ENCODE measurements around the gene ANGPTL2.

ANGPTL2 gene

DNA sequence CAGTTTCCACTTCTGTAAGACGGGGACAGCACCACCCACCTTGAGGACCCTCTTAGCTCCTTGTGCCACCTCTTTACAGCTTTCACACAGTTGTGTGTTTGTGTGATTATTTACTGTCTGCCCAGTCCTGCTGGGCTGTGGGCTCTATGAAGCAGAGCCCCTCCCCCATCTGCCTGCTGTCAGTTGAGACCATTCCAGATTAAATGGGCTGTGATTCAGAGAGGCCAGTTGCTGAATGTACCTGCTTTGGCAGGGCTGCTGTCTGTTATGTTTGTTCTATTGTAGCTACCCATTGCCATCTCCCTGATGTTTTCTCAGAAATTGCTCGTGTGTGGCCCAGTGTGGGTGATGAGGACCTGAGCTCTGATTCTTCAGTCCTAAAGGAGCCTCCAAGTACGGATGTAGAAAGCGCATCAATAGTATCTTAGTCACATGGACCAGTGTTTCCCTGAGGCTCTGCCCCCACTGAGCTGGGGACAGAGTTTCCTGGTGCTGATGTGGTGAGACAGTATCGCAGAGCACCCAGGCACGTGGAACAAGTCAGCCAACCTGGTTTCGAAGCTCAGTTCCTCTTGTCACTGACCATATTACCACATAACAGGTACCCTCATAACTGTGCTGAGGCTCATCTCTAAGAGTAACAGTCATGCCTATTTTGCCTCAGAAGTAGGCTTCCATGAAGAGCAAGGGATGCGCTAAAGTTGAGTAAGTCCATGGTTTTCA, 3.7 kb downstream of the ANGPTL2 start:
- FAIRE-seq, result no peak

DNA sequence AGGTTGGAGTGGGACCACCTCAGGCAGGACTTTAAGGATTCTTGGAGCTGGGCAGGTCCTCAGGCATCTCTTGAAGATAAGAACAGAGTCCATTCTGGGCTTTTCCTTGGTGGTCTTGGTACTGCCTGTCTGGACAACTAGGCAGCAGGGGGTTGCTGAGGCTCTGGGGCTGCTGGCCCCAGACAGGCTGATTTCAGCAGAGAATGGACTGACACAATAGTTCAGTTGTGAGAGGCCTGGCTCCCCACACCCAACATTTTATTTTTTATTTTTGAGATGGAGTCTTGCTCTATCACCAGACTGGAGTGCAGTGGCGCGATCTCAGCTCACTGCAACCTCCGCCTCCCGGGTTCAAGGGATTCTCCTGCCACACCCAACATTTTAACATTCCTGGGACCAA, 4.6 kb downstream of the ANGPTL2 start:
- FAIRE-seq (no peak), DNase-seq (ENCODE audit: low spot score) (no peak)

More for the DNA sequence above, 3.7 kb downstream of the ANGPTL2 start:
- no peak for DNase-seq (ENCODE audit: low spot score)

DNA sequence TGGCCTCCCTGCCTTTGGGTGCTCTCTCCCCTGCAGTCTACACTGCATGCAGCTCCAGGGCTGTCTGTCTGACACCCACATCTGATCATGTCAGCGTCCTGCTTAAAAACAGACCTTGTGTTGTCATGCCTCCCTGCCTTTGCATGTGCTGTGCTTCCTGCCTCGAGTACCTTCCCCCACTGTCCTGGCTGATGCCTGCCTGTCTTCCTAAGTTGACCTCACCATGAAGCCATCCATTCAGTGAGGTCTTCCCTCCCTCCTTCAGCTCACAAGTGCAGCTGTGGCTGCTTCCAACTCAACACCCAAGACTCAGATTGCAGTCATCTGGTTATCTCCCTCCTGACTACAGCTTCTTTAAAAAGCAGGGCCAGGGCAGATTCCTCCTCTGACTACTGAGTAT, 5.5 kb downstream of the ANGPTL2 start:
- FAIRE-seq (no peak), DNase-seq (ENCODE audit: low spot score) (peak; percentile 24)

DNA sequence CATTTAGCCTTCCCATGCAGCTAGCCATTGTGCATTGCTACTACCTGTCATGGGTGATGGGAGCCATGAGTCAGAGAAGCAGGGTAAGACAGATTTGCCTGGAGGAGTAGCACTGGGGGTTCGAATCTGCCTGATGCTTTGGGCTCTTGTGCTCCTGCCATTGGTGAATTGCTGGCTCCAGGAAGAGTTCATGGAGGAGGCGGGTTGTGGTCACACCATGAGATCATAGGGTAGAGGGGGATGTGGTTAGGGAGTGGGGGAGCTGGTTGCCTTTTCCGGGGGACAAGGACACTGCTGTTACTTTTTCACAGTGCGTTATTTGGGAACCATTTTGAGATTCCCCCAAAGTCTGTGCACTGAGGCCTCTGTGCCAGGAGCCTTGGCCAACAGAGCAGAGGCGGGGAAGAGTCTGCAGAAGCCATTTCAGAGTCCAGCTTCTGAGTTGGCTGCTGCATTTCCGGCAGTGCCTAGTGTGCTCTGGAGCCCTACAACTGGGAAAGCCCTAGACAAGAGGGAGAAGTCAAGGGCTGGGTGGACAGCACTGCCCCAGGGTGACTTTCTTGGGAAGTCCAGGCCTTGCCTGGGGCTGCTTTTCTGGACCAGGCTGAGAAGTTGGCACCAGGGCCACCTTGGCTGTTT, 6.2 kb downstream of the ANGPTL2 start:
- DNase-seq (ENCODE audit: low spot score) (no peak), FAIRE-seq (no peak)

DNA sequence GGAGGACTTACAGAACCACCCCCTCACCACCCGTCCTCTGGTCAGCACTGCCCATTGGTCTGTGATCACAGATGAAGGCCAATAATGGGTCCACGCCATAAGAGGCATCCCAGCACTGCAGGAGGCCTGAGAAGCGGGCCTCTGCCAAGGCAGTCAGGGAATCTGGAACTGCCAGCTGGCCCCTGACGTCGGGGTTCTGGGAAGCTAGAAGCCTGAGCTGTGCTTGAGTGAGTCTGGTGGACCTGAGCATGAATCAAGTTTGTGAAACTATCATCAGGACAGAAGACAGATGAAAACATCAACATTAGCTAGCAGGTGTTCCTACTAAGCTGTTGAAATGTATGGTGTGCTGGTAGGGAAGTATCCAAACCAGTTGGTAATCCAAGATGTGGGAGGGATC, 7.8 kb downstream of the ANGPTL2 start:
- FAIRE-seq (no peak), DNase-seq (ENCODE audit: low spot score) (no peak)

DNA sequence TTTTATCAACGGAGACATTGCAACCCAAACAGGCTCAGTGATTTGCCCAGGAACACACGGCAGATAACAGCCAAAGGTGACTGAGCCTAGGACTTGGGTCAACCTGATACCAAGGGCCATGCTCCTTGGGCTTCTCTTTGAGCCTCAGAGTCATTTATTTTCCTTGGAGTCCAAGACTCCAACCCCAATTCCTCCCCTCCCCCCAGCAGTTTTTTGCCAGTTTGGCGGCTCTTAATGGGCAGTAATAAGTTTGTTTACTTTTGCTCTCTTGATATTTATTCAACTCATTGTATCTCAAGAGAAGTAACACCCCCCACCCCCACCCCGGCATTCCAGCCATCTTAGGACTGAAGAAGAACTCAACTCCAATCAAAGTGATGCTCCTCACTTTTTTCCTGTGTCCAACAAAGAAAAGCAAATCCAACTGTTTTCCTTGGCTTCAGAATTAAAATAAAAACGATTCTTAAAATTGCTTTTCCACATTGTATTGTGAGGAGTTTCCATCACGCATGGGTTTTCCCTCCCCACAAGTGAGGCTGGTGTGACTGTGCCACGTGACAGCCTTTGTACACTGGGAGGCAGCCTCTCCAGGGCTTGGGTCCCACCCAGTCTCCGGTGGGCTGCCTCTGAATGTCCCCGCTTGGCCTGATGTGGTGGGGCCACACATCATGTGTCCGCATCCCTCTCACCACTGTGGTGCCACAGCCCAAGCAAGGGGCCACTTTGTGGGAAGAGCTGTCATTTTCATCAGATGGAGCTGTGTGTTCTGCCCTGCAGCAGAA, 9.1 kb downstream of the ANGPTL2 start:
- no peak for DNase-seq (ENCODE audit: low spot score)
- no peak for FAIRE-seq

DNA sequence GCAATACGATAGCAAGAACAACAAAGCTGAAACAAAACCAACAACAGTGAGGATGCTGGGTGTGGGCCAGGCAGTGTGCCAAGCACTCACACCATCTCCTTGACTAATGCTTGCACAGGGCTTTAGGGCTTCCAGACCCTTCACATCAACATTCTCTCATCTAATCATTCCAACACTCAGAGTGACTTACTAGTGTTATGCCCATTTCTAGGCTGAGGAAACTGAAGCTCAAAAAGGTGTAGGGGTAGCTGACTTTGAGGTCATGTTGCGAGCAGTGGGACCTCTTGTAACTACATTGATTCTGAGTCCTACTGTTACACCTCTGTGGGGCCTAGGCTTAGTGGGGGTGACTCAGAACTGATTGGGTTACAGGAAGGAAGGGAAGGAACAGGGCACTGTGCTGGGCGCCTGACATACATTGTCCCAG, 9.7 kb downstream of the ANGPTL2 start:
- DNase-seq (ENCODE audit: low spot score) (no peak), FAIRE-seq (no peak)

DNA sequence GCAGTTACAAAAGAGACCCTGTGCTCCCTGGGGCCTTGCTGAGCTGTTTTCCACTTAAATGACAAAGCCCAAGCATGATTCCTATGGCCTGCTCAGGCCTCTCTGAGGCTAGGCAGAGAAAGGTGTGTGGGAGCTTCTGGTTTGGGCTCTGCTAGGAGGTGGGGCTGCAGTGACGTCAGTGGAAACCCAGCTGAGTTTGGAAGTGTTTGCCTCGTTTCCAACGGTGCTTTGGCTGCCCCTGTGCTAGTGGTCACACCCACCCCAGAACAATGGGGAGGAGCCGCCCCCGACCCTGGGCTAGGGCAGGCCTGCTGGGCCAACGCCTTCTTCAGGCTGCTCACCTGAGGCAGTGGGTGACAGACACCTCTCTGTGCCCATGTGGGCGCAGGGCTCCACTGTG, 10.4 kb downstream of the ANGPTL2 start:
- DNase-seq (ENCODE audit: low spot score) (no peak), FAIRE-seq (no peak)

DNA sequence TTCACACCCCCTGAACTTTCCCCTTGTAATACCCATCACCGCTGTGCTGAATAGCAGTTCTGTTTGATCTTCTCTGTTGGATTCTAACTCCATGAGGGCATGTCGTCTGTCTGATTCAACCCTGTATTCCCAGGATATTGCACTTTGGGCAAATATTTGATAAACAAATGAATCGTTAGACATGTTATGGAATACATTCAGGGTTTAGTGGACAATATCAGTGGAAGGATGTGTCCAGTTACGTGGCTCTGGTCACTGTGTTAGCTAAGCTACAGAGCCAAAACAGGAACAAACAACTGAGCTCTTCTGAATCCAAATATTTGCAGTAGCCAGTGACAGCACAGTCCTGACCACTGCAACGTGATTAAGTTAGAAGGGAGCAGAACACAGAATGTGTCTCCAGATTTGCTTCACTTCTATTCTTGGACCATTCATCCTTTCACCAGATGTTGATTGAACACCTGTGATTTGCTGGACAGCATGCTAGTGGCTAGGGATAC, 13.2 kb downstream of the ANGPTL2 start:
- DNase-seq (ENCODE audit: low spot score) (no peak), FAIRE-seq (no peak)

DNA sequence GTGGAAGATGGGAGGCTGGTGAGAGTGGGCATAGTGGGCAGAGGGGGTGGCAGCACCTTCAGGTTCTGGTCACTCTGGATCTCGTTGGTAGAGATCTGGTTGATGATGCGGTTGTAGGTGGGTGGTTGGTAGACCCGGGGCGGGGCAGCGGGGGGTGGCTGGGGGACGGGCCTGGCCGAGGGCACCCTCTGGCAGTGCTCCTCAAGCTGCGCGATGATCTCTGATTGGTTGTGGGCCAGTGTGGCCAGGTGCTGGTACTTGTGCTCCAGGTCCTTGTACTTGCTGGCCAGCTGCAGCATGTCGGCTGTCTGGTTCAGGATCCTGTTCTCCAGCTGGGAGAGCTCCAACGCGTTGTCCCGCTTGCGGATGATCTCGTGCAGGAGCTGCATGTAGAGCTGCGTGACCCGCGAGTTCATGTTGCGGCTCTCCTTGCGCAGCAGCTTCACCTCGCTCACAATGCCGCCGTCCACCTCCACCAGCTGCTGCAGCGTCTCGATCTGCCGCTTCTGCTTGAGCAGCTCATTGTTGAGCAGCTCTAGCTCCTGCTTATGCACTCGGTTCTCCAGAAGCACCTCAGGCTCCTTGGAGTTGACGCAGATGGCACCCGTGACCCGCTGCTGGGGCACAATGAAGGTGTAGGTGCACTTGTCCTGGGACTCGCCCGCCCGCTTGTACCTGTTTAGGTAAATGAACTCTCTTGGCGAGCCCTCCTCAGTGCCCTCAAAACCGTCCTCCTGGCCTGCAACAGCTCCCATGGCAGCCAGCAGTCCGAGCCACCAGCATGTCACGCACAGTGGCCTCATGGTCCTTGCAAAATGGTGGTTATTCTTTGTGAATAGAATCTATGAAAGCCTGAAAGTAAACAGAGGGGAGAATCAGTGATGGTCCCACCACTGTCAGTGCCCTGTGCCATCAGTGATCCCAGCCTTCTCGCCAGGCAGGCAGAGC, 14.2 kb downstream of the ANGPTL2 start:
- no peak for DNase-seq (ENCODE audit: low spot score)
- FAIRE-seq, result no peak

DNA sequence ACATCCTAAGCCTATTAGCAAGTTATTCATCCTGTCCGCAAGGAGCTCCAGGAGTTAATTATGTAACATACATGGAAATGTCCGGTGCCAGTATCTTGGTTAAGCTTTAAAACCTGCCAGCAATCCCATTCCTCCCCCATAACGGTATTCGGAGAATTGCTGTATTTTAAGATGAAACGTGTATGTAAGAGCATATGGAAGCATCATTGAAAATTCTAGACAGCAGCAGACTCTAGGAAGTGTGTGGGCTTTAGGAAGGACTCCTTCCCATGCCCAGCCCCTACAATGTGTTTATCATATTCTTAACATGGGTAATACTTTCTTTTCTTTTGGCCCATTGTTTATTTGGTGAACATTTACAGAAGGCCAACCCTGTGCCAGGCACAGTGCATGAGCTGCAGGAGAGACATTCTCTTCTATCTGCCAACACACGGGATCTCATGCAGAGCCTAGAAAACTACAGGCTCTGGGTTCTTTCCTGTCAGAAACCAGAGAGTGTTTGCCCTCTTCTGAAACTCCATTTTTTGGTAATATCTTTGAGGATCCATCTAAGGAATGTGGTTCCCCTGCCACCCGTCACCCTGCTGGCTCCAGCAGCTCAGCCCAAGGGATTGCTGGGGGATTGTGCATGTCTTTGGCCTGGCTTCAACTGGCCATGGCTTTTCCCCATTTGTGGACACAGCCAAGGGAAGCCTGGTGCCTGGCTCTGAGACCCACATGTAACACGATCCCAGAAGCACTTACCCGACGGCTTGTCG, 15.1 kb downstream of the ANGPTL2 start:
- DNase-seq (ENCODE audit: low spot score) (no peak), FAIRE-seq (no peak)

DNA sequence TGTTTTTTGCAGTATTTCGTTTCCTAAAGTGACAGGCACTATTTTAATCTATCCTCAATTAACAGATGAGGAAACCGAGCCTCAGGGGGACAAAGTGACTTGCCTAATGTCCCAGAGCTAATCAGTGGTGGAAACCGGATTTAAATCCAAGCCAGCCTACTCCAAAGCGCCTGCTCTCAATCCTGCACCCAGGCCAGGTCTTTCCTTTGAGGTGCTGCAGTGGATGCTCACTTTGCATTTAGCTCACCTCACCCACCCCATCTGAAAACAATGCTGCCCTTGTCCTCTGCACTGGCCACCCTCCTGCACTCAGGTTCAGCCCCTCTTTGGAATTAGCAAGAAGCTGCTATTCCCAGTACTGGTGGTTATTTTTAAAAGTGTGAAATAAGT, 16.0 kb downstream of the ANGPTL2 start:
- DNase-seq (ENCODE audit: low spot score), result no peak
- no peak for FAIRE-seq

DNA sequence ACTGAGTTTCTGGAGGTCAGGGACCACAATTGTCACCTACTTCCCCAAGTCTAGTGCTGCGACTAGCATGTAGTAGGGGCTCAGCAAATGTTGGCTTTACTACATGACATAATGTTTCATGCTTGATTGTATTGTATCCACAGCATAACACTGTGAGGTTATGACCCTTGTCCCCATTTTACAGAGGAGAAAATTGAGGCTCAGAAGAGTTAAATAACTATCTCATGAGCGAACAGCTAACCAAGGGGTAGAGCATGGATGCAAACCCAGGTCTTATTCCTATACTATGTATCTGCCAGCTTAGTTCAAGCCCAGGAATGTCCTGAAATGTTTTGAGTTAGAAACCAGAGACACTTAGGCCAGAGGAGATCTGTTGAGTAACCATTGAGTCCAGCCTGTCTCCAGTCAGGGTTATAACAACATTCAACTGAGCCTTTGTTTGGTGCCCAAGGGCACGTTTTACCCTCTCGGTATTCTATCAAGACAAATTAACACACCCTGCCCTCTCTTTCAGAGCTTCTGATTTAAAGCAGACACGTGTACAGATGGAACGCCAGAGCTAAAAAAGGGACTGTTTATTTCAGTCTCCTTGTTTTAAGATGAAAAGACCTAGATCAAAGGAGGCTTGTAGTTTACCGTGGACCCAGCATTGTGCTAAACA, 16.5 kb downstream of the ANGPTL2 start:
- DNase-seq (ENCODE audit: low spot score), result no peak
- FAIRE-seq, result no peak

DNA sequence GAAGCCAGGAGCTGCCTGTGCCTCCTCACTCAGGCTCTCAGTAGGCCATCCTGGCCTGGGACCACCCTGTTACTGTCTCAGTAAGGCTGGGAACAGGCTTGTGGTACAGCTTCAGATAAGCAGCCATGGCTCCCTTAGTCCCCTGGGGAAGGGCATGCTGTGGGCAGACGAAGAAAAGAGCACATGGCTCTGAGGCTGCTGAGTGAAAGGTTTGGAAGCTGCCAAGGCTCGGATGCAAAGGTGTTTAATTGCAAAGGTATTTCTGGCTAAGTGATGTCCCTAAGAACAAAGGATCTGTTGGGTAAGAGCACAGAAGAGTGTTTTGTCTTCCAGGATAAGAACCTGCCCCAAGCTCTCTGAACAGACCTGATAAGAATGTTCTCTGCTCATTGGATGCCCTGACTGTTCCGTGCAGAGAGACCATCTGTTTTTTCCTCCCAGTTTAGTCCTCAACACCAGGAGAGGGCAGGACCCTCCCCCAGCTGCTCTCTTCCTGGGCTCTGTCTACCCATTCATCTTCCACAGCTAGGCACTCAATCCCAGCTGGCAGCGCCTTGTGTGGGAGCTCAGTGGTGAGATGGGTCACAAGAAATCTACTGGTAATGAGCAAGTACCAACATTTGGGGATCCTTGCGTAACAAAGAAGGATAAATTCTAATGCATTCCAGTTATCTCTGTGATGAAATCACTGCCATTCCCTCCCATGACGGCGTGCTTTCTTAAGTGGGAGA, 17.7 kb downstream of the ANGPTL2 start:
- FAIRE-seq, result no peak
- DNase-seq (ENCODE audit: low spot score), result no peak

DNA sequence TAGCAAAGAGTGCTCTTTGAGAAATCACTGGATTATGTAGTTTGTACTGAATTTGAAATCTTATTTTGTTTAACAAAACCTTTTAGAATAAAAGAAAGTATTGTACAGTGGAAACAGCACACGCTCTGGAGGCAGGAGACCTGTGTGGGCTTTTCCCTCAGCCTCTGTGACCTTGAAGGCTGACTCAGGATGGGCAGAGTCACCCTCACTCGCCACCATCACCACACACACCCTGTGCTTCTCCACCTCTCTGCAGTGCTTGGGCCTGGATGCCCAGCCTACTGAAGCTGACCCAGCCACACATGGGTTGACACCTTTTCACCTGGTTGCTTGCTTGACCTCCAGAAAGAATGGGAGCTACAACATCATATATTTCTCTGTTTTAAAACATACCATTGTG, 19.6 kb downstream of the ANGPTL2 start:
- DNase-seq (ENCODE audit: low spot score) (no peak), FAIRE-seq (no peak)

DNA sequence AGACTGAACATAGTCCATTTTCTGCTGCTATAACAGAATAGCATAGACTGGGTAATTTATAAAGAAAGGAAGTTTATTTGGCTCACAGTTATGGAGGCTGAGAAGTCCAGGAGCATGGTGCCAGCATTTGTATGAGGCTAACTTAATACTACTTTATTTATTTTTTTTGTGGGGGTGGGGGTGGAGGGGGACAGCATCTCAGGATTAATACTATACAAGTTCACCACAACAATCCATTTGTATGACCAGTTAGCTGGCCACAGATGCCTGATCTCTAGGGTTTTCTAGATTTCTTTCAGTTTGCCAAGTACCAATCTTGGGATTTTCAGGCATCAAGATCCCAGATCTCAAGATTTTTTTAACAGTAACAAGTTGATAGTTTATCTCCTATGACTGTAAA, 20.3 kb downstream of the ANGPTL2 start:
- FAIRE-seq, result no peak

DNA sequence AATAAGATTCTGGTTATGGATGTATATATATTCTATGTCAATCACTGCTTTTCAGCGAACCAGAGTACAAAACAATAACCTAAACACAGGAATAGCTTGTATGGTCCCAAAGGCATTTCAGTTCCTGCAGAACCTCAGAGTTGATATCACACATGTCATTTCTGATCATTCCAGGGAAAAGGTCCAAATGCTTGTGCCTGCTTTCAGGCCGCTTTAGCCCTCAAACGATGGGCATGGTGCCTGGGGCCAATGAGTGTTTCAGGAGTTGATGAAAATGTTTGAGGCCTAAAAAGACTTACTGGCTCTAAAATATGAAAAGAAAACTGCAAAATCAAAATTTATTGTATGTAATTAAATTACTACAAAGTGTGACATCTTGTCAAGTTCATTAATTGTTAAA, 22.8 kb downstream of the ANGPTL2 start:
- DNase-seq (ENCODE audit: low spot score), result no peak
- FAIRE-seq, result no peak

More for the DNA sequence above, 20.3 kb downstream of the ANGPTL2 start:
- no peak for DNase-seq (ENCODE audit: low spot score)

DNA sequence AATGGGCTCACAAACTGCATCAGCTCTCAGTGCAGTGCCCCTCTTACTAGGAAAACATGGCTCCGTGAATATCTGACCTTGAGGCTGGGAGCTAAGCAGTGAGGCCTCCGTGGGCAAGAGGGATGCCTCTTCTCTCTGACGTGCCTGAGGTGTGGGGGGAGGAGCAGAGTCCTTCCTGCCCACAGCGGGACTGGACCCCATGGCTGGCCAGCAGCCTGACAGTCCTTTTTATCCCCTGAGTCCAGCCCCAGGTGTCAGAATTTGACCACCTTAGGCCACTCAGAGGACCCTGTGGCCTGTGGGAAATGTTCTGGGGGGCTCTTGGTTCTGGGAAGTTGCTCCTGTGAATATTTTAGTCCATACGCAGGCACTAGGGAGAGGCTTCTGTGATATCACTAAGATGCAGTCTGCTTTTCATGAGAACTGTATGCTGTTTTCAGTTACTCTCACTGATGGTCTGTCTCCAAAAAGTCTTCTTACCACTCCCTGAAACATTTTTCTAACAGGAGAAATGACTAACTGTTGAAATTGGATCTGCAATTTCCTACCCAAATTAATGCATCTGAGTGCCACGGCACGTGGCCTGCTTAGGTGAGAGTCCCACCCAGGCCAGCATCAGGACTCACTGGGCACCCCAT, 23.4 kb downstream of the ANGPTL2 start:
- DNase-seq (ENCODE audit: low spot score), result no peak
- FAIRE-seq, result no peak

DNA sequence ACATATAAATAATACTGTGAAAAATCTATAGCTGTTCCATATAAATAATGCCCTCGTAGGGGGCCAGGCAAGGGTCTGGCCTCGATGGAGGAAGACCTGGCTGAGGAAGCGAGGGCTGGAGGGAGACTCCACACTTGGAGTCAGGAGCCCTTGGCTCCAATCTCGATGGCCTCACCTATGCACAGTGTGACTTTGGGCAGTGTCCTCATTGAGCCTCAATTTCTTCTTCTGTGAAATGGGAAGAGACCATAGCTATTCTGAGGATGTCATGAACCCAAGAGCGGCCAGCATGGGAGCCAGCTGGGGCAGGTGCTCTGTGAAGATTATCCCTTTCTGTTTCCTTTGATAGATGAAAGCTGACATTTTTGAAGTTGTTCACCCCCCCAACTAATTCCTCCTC, 24.8 kb downstream of the ANGPTL2 start:
- no peak for FAIRE-seq
- no peak for DNase-seq (ENCODE audit: low spot score)
